CD1c-positive myeloid dendritic cell (primary cell): ENCODE measurements around the gene SIAH2.

Experiments used
- DNase-seq: peaks from one replicate; pipeline ENCODE4 v3.0.0-alpha.2; 2016; ENCODE audit errors: extremely low spot score

Gene SIAH2

DNA sequence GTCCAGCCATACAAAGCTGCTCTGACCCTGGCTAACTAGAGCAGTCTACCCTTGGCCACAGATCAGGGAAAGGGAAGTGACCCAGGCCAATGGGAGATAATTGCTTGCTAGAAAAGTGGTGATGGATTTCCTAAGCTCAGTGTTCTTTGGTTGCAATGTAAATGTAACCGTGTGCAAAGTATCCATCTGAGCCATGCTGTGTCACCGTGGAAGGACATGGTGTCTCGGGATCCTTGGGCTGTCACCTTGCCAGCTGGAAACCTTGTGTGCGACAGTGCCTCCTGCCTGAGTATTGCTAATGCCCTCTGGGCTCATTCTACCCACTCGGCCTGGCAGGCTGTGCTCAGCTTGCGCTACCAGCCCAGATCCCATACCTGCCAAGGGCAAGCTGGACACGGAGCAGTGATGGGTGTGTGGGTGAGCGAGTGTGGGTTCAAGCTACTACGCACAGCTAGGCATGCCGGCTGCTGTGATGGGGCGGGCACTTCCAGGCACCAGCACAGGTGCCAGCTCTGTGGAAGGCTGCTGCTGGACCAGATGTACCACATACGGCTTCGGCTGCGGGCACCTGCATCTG is 10.7 kb upstream of the SIAH2 start:
- DNase-seq, result no peak

DNA sequence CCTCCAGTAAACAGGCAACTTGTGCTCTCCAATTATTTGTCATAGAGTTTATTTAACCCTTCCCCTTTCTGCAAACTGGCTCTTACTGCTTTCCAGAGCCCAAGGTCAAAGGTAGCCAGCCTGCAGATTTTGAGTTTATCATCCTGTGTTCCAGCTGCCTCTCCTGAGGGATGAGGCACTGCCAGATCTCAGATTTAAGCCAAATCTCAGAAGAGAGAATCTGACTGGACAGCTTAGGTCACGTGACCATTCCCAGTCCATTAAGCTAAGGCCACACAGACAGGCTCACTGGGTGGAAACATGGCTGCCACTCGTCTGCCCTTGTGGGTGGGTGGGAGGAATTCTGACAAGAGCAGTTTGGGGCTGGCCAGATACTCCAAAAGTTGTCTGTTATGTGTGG is 8.6 kb upstream of the SIAH2 start:
- no peak for DNase-seq

DNA sequence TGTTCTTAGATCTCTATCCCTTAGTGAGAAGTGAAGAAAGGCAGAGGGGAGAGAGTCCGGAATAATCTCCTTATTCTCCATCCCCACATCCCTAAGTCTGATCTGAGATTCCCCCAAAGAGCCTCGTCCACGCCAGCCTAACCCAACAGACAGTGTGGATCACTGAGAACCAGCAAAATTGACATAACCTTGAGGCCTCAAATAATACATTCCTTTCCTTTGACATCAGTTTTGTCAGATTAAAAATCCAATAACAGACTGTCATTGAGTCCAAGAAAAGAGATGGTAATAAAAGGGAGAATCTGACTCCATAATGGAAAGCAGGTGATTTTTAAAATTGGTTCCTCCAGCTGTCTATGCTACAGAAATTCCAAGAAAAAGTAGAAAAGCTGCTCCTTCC is 7.7 kb upstream of the SIAH2 start:
- no peak for DNase-seq

DNA sequence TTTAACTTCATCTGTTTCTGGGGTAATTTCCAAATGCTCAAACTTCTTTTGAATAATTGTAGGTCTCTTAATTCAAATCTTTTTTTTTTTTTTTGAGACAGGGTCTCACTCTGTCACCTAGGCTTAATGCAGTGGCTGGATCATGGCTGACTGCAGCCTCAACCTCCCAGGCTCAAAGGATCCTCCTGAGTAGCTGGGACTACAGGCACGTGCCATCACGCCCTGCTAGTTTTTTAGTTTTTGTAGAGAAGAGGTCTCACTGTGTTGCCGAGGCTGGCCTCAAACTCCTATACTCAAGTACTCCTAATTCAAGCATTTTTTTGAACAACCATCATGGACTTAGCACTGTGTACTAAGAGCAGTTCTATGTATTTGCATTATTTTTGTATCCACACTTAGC is 3.8 kb upstream of the SIAH2 start:
- no peak for DNase-seq

DNA sequence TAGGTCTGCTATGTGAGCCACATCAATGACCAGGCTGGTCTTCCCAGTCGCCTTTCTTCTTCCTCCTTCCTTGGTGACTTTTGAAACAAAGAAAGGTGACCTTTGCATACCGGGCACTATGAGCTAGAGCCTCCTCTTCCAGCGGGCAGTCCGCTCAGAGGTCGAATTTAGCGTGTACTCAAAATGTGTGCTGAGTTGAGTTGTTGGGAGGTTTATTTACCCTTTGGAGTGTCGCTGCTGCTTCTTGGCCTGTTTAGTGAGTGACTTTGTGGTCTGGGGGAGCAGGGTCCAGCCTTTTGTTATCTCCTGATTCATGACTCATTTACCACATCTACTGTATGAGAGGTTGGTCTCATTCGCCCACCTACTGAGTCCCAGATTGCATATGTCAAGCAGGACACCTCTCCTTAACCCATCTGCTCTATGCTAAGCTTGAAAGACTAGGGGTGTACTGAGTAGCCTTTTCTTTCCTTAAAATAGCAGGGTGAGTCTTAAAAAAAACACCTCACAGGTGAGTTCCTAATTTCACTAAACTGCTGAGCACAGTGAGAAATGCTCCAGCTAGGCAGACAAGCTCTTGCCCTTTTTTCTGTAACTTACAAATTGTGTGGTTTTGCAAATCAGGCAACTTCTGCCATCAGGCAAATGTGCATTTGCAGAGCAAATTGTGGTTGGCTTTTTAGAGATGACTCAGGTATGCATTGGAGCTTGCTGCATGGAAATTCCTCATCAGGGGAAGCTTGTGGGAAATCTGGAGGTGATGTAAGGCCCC is 3.2 kb upstream of the SIAH2 start:
- no peak for DNase-seq

DNA sequence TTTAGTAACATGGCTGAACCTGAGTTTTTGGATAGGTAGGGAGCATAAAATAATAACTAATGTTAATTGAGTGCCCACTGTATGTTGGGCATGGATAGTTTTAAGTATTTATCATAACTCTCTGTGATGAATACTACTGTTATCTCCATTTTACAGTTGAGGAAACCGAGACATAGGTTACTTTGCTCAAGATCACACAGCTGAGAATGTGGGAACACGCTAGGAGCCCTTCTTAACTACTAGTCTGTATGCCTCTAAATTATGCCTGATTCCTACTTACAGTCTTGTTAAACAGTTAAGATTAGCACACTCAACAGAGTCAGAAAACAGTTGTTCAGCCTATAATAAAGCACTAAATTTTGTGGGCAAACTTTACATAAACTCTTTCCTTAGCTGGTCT is 2.0 kb upstream of the SIAH2 start:
- no peak for DNase-seq

DNA sequence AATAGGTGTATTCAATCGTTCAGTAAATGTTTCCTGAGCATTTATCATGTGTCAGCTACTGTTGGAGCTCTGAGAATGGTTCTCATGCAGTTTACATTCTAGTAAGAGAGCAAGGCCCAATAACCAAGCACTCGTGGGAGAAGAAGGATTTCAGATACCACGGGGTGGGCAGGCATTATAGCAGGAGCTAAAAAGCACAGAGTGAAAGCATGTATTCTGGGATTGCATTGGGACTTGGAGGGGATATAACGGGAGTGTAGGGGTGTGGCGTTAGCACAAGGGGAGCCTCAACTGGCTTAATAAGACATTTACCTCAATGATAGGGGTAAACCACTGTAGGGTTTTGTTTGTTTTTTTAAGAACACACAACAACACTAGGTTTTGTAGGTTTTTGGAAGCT is 1.6 kb upstream of the SIAH2 start:
- no peak for DNase-seq

DNA sequence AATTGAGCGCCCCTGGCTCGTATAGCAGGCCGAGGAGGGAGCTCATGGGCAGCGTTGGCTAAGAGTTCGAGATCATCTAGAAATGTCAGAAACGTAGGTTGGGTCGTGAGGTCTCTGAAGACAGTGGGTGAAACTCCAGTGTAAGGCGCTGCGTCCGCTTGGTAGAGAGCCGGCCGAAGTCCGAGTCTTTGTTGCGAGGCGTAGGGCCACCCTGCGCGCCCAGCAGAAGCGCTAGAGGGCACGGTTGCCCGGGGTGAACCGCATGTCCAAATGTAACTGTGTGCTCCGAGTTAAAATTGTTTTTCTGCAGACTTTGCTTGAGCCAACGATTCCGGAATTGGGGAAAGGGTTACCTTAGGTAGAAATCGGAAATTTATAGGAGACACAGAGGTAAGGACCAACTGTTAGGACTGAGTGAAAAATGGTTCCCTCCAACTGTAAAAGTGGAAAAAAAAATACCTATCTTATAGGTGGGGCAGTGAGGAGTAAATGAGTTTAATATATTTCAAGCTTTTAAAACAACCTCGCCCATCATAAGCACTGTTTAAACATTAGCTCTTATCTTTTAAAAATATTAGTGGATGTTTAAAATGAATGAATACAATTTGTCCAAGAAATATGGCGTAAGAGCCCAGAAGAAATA is 993 bp upstream of the SIAH2 start:
- DNase-seq, result peak; percentile 67

DNA sequence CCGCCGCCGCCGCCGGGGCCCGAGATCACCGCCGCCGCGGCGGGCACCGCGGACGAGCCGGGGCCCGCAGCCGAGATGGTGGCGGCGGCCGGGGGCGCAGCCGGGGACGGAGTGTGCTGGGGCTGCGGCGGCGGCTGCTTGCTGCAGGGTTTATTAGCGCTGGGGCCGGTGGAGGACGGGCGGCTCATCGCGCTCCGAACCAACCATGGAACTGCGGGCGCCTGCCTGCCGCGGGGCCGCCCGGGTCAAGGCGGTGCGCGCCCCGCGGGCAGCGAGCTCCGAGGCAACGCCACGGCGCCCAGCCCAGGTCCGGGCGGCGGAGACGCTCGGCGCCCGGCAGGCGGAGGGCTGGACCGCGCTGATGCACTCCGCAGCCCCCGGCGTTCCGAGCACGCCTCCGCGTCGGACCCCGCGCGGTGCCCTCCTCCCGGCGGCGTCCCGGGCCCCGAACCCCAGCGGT is 277 bp downstream of the SIAH2 start:
- no peak for DNase-seq

DNA sequence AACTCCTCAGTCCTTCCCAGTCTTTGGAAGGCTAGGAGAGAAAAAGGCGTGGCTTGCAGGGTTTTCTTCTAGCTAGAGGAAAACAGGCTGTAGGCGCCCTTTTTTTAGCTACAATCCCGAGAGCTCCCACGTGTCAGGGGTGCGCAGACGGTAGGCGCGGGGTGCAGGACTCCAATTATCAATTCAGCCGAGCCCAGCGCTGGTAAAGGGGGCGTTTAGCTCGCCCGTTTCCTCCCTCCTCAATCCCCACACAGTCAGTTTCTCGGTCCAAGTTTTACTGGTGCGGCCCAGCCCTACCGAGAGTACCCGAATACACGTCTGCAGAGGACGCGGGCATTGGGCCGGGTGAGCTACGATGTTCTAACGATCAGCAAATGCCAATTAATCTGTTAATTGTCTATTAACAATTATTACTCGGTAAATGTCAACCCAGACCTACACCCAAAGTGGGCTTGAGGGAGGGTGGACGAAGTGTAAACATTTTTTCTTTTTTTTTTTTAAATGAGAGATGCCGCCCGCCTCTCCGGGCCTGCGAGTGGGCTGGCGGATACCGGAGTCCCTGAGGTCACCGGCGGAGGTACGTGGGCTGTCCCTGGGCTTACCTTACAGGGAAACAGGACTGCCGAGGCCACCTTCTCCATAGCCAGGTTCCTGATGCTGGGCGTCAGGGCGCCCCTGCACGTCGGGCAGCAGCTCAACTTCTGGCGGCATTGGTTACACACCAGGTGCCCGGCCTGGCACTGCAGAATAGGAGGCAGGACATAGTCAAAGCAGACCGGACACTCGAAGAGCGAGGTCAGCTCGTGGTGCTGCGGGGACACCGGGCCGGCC is 923 bp downstream of the SIAH2 start:
- DNase-seq, result peak; percentile 49

DNA sequence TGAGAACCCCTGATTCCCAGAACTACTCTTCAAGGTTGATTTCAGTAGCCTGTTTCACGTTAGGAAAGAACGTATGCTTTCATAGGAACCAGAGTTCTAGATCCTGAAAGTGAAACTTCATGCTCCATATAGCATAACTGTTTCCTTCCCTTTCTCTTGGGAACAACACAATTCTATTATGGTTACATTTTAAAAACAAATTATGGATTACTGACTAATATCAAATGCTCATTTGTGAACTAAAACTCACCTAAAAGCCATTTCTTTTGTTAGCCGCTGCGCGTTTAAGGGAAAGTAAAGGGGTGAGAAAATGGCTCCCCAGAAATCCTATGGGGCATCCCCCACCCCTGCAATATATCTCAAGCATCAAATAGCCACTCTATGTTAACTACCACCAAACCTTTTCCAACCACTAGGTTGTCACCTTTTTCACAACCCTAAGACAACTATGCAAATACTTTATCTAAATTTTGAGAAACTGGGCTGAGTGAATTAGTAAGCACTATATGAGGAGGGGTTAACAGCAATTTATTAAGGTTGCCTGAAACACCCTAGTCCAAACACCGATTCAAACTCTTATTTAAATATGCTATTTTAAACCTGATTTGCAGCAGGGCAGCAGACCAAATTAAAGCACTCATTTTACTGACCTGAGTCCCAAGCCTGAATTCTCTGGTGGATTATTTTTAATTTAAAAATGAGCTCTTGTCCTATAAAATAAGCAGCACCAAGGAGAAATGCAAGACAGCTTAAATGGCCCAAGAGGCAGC is 2.4 kb downstream of the SIAH2 start:
- DNase-seq, result peak; percentile 41

DNA sequence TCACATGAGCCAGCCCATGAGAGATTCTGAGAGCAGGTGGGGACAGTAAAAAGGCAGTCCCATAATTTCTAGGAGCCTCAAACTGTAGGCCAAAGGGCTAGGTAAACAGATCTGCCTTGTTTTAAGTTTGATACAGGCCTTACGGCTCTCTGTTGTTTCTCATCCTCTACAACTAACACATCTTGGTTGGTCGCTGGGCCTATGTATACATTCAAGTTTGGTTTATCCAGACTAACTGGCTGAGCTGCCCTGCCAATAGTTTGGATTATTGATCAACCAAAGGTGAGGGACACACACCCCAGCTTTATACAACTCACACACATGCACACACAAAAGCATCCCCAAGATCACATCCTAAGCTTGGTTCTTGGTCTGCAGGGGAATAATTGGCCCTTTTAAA is 3.0 kb downstream of the SIAH2 start:
- no peak for DNase-seq

DNA sequence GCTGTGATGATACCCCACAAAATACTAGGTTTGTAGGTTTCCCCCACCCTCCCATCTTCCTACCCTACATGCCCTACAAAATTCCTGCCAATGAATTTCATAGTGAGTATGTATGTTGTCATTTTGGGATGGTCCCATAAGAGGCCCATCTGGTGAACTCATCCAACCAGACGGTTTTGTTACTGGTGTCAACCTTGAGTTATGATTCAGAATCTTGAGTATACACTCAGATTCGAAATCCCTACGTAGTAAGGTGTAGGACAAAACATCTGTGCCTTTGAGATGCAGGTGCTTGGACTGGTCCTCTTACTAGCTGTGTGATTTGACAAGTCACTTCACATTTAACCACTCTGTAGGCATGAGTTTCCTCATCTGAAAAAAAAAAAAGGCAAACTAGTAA is 3.6 kb downstream of the SIAH2 start:
- DNase-seq, result no peak

DNA sequence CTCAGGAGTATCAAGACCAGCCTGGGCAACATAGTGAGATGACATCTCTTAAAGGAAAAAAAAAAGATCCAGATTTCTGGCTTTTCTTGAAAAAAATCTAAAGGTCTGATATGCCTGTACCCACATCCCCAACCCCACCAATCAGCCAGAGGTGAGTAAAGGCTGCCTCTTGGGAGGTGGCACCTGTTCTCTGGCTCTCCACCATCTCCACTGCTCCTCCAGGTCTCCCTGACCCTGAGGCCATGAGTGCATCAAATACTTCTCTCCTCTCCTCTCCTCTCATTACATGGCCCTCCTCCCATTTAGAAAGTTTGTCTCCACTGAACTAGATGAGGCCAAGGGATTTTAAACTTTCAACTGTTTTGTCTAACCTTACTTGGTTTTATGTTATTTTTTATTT is 5.2 kb downstream of the SIAH2 start:
- DNase-seq, result no peak

DNA sequence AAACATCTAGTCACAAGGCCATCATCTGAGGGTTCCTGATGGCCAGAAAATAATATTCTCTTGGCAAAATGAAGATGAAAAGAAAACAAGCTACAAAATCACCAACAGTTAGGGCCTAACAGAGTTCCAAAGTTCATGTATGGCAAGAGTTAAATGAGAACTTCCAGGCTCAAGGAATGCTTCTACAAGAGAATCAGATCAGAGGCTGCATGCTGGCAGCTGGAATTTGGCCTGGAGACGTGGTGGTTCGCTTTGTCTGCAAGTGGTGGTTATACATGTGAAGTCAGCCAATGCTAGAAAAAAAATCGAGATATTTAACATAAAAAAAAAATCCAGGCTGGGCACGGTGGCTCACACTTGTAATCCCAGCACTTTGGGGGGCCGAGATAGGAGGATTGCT is 5.6 kb downstream of the SIAH2 start:
- no peak for DNase-seq

DNA sequence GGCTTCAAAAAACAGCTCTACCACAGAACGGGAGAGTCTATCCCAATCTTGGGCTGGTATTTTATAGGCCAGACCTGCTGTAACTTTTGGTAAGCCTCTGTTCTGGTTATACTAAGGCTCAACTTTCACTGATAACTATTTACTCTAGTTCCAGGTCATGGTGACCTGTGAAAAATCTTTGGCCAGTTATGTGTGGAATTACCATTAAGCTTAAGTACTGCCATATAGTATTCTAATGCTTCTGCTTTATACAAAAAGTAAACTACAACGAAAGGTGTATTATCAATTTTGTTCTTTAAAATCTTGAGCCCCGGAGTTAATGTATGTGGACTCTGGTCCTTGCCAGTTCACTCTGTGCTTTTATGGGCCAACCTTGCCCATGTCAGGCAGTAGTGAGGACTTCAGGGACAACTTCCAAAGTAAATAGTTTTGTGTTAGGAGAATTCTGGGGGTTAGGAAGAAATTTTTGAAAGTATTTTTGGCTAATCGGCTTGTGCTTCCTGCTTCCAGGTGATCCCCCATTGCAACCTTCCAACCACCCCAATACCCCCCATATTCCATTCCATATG is 6.4 kb downstream of the SIAH2 start:
- DNase-seq, result no peak

DNA sequence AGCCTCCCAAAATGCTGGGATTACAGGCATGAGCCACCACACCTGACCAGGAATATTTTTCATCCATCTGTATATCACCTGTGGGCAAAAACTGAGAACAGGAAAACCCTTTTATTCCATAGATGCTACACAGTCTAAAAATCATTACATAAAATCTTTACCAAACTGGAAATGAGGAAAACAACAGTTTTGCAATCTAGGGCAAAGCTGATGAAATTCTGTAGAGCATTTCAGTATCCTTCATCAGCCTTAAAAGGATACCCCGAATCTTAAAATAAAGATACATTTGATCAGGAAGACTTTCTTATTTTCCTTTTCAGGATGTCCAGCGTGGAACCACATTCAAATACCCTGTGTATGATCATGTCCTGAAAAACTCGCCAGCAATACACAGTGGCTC is 7.1 kb downstream of the SIAH2 start:
- DNase-seq, result no peak

DNA sequence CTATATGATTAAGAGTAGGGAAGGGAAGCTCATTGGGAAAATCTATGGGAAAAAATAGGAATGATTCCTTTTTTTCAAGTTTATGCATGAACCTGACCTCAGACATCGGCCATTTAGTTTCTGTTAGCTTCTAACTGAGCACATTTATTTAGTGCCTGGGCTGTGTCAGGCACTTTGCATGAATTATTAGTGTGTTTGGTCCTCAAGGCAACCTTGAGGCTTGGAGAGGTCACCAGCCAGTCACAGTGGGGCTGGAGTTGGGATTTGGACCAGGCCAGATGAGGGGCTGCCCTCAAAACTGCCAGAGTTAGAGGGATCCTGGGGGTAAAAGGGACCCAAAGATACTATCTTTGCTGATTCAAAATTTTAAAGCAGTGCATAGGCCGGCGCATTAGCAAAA is 8.1 kb downstream of the SIAH2 start:
- no peak for DNase-seq

DNA sequence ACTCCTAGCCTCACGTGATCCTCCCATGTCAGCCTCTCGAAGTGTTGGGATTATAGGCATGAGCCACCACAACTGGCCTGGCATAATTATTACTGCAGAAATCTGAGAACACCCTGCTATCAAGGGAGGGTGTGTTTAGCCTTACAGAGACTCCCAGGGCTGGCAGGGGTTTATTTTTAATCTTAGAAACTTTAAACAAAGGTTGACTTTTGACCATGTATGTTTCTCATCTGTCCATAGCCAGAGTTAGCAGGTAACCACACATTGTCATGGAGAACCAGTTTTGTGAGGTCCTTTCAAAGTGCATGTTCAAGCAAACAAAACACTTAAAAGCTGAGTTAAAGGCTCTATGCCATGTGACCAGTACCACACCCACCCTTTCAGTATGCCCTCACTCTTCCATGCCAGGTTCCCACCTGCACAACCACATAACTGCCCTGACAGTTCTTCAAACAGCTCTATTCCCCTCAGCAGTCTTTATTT is 11.1 kb downstream of the SIAH2 start:
- DNase-seq, result no peak

DNA sequence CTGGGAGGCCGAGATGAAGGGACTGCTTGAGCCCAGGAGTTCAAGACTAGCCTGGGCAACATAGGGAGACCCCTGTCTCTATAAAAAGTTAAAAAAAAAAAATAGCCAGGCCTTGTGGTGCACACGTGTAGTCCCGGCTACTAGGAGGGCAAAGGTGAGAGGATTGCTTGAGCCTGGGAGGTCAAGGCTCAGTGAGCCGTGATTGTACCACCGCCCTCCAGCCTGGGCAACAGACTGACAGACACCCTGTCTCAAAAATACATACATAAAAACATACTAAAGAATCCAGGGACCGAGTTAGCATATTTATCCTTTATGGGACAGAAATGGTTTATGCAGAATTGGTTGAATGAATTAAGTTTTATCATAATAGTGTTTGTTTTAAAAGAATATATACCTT is 13.7 kb downstream of the SIAH2 start:
- no peak for DNase-seq

DNA sequence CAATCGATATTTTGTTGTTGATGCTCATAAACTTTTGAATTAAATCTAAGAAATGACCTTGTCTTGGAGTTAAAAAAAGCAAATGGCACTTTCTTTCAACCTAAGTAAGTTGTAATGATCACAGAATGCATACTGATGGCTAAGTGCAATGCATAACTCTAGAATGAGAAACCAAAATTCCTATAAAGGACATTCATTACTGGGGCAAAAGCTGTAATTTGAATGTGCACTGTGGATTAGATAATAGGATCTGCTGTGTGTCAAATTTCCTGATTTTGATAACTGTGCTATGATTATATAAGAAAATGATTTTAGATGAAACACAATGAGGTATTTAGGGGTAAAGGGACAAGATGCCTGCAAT is 14.3 kb downstream of the SIAH2 start:
- no peak for DNase-seq
